Activated CD4-positive, alpha-beta T cell treated with anti-CD3 and anti-CD28 coated beads, Interleukin-2, amount 50 U/mL, for 4 hours (primary cell): Measurements from ENCODE around the gene PDGFA.
"Not testable (repeated sequence)": the region's sequence is repeated elsewhere in the genome, so short reads cannot be mapped to it uniquely, and the experiment has no call there.

Experiments
- DNase-seq, 2 experiments: peaks; one replicate each; pipeline ENCODE4 v3.0.0-alpha.2; 2020

PDGFA gene

GRCh38 chr7:551615-551970, 31.9 kb upstream of the PDGFA start:
- DNase-seq, result not testable (repeated sequence)

GRCh38 chr7:550881-551614, 31.4 kb upstream of the PDGFA start:
- DNase-seq, result no peak

- no peak for DNase-seq
Observed at GRCh38 chr7:549891-550625, 30.4 kb upstream of the PDGFA start.

- no peak for DNase-seq
Observed at GRCh38 chr7:549066-549890, 29.6 kb upstream of the PDGFA start.

GRCh38 chr7:548401-548800, 28.8 kb upstream of the PDGFA start:
- DNase-seq, result no peak

- DNase-seq, result no peak
Observed at GRCh38 chr7:545470-545869, 25.8 kb upstream of the PDGFA start.

- DNase-seq, result no peak
Observed at GRCh38 chr7:544338-545221, 24.9 kb upstream of the PDGFA start.

- DNase-seq, result no peak
Observed at GRCh38 chr7:543501-544337, 24.1 kb upstream of the PDGFA start.

- no peak for DNase-seq
Observed at GRCh38 chr7:542713-543500, 23.3 kb upstream of the PDGFA start.

- DNase-seq, result no peak
Observed at GRCh38 chr7:542131-542712, 22.6 kb upstream of the PDGFA start.

- no peak for DNase-seq
Observed at GRCh38 chr7:541661-542060, 22.0 kb upstream of the PDGFA start.

GRCh38 chr7:540997-541396, 21.4 kb upstream of the PDGFA start:
- no peak for DNase-seq

GRCh38 chr7:540579-540978, 20.9 kb upstream of the PDGFA start:
- DNase-seq, result no peak

GRCh38 chr7:539731-540411, 20.2 kb upstream of the PDGFA start:
- DNase-seq, result no peak

- no peak for DNase-seq
Observed at GRCh38 chr7:538764-539685, 19.4 kb upstream of the PDGFA start.

- no peak for DNase-seq
Observed at GRCh38 chr7:537911-538634, 18.4 kb upstream of the PDGFA start.

GRCh38 chr7:536231-536630, 16.6 kb upstream of the PDGFA start:
- no peak for DNase-seq

- no peak for DNase-seq
Observed at GRCh38 chr7:534959-535358, 15.3 kb upstream of the PDGFA start.
